ENCODE data around the gene ARHGAP26. TPM values are rescaled to one million over a fixed set of nuclear protein-coding genes. Genes with fewer than 3 reads are reported as not detected.

ARHGAP26 gene
- total RNA-seq, 4 donors from 2014 or later, result 61.0 to 76.7 (median 61.2) TPM

DNA sequence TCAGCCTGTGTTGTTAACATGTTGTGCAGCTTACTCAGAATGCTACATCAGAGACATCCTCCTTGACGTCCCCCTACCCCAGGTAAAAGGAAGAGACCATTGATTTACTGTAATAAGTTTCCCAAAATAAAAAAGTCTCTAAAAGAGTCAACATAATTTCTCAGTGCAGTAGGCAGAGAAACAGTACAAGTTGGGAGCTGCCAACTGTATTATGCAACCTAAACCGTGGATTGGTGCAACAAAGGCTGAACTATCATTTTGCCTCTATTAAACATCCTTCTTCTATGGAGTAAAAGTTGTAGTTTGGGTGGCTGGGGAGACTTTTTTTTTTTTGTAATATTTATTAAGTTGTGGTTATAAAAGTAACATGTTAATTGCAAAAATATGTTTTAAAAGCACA is 425.3 kb downstream of the ARHGAP26 start:
- DNase-seq, result no peak
- TF ChIP-seq POLR2A (IDR thresholded peaks at IDR 0.05) (no peak), POLR2AphosphoS5 (IDR thresholded peaks at IDR 0.05) (no peak)
- TF ChIP-seq, protein P1, sequence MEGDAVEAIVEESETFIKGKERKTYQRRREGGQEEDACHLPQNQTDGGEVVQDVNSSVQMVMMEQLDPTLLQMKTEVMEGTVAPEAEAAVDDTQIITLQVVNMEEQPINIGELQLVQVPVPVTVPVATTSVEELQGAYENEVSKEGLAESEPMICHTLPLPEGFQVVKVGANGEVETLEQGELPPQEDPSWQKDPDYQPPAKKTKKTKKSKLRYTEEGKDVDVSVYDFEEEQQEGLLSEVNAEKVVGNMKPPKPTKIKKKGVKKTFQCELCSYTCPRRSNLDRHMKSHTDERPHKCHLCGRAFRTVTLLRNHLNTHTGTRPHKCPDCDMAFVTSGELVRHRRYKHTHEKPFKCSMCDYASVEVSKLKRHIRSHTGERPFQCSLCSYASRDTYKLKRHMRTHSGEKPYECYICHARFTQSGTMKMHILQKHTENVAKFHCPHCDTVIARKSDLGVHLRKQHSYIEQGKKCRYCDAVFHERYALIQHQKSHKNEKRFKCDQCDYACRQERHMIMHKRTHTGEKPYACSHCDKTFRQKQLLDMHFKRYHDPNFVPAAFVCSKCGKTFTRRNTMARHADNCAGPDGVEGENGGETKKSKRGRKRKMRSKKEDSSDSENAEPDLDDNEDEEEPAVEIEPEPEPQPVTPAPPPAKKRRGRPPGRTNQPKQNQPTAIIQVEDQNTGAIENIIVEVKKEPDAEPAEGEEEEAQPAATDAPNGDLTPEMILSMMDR (IDR thresholded peaks at IDR 0.05), result no peak
- Histone ChIP-seq H3K4me3 (no peak overlapping the region), H3K27ac (no peak overlapping the region), H3K36me3 (no peaks in the 10 kb centered on the region), H3K4me1 (peaks cover 0 to 4% (median 0%) of the 10 kb centered on the region in 4 donors), H3K9me3 (no peaks in the 10 kb centered on the region), H3K27me3 (no peaks in the 10 kb centered on the region)
- 50 to 61% methylated on average over 2 of the region's 2 CpGs for WGBS, 2 donors (ENCODE audit: low coverage in 1 of 2)
- intact Hi-C loops (cut with DNase I; ENCODE audit: low total_unique reads) (no loop called here), in situ Hi-C loops (cut with MboI; ENCODE audit: low pct_ligation_motif_present in 1 of 4, low pct_unique_long_range_greater_than_20kb in 1 of 4, low sequenced_read_pairs in 3 of 4) (no loop called here)

DNA sequence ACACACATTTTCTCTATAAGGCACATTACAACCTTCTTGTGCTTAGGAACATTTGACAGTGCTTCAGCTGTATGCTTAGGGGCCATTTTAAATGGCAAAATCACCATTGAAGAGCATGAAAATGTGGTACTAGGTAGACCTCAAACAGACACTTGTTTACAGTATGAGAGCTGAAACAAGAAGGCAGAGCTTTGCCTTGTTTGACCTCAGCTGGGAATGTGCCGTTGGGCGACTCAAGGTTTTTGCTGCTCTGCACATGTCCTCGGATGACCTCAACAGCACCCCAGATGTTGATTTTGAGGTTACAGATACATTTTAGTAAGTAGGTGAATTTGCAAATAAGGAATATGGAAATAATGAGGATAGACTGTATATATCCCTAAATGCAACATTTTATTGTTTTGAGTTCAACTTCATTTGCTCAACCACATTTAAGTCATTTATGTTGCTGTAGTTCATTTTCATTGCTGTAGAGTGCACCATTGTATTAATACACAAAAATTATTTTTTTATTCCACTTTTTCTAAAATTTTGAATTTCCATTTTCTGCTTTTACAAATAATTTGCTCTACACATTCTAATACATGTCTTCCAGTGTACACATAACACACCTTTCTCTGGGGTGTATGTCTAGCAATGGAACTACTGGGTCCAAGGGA is 426.6 kb downstream of the ARHGAP26 start:
- H3K27ac ChIP-seq, result no peak overlapping the region
- 81 to 100% methylated on average over 3 of the region's 3 CpGs for WGBS, 2 donors (ENCODE audit: low coverage in 1 of 2)
- H3K4me1 ChIP-seq, result peaks cover 0 to 4% (median 0%) of the 10 kb centered on the region in 4 donors
- DNase-seq, result no peak
- intact Hi-C loops (cut with DNase I; ENCODE audit: low total_unique reads), result no loop called here
- in situ Hi-C loops (cut with MboI; ENCODE audit: low pct_ligation_motif_present in 1 of 4, low pct_unique_long_range_greater_than_20kb in 1 of 4, low sequenced_read_pairs in 3 of 4), result no loop called here
- no peak for TF ChIP-seq POLR2AphosphoS5 (IDR thresholded peaks at IDR 0.05)
- TF ChIP-seq EP300 (IDR thresholded peaks at IDR 0.05; ENCODE audit: low read depth), result no peak
- TF ChIP-seq POLR2A (IDR thresholded peaks at IDR 0.05), result no peak
- TF ChIP-seq, protein P1 (IDR thresholded peaks at IDR 0.05), result no peak
- no peaks in the 10 kb centered on the region for H3K36me3 ChIP-seq
- no peaks in the 10 kb centered on the region for H3K9me3 ChIP-seq
- no peak overlapping the region for H3K4me3 ChIP-seq
- no peaks in the 10 kb centered on the region for H3K27me3 ChIP-seq

DNA sequence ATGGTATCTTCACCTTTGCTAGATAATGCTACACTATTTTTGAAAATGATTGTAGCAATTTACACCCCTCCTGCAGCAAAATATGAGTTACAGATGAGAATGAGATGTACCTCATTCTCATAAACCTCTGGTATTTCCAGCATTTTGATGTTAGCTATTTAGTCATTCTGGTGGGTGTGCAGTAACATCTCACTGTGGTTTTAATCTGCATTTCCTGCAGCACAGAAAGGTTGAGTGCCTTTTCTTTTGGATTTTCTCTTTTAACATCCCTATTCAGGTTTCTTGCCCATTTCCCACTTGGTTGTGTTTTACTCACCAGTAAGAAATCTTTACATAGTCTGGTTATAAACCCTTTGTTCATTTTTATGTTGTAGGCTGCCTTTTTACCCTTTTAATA is 427.1 kb downstream of the ARHGAP26 start:
- Histone ChIP-seq H3K27ac (no peak overlapping the region), H3K36me3 (no peaks in the 10 kb centered on the region), H3K4me1 (peaks cover 0 to 4% (median 0%) of the 10 kb centered on the region in 4 donors), H3K4me3 (no peak overlapping the region), H3K27me3 (no peaks in the 10 kb centered on the region), H3K9me3 (no peaks in the 10 kb centered on the region)
- no peak for DNase-seq
- intact Hi-C loops (cut with DNase I; ENCODE audit: low total_unique reads) (no loop called here), in situ Hi-C loops (cut with MboI; ENCODE audit: low pct_ligation_motif_present in 1 of 4, low pct_unique_long_range_greater_than_20kb in 1 of 4, low sequenced_read_pairs in 3 of 4) (no loop called here)
- TF ChIP-seq EP300 (IDR thresholded peaks at IDR 0.05; ENCODE audit: low read depth) (no peak), POLR2A (IDR thresholded peaks at IDR 0.05) (no peak), POLR2AphosphoS5 (IDR thresholded peaks at IDR 0.05) (no peak)
- TF ChIP-seq, protein P1 (IDR thresholded peaks at IDR 0.05), result no peak

DNA sequence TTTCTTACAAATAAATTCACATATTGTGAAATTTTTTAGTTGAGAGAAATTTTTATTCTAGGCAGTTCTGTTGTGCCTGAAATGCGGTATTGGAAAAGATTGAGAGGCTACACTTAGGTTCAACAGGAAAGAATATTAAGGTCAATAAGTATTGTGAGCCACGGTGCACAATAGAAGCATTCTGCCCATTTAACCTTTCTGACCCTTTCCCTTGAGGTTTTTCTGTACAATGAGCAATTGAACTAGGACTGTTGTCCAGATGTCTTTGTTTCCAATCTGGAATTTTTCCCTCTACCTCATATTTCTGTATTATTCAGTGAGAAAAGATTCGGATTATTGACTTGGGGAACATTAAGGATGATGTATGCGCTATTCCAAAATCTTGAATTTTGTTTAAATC is 428.2 kb downstream of the ARHGAP26 start:
- H3K27ac ChIP-seq, result no peak overlapping the region
- intact Hi-C loops (cut with DNase I; ENCODE audit: low total_unique reads), result no loop called here
- H3K4me3 ChIP-seq, result no peak overlapping the region
- no peaks in the 10 kb centered on the region for H3K27me3 ChIP-seq
- TF ChIP-seq EP300 (IDR thresholded peaks at IDR 0.05; ENCODE audit: low read depth) (no peak), POLR2AphosphoS5 (IDR thresholded peaks at IDR 0.05) (no peak), POLR2A (IDR thresholded peaks at IDR 0.05) (no peak)
- TF ChIP-seq, protein P1 (IDR thresholded peaks at IDR 0.05), result no peak
- H3K36me3 ChIP-seq, result no peaks in the 10 kb centered on the region
- 87 to 100% methylated on average over 1 to 4 of the region's 4 CpGs for WGBS, 2 donors (ENCODE audit: low coverage in 1 of 2)
- H3K9me3 ChIP-seq, result no peaks in the 10 kb centered on the region
- DNase-seq, result no peak
- peaks cover 0 to 4% (median 0%) of the 10 kb centered on the region in 4 donors for H3K4me1 ChIP-seq
- in situ Hi-C loops (cut with MboI; ENCODE audit: low pct_ligation_motif_present in 1 of 4, low pct_unique_long_range_greater_than_20kb in 1 of 4, low sequenced_read_pairs in 3 of 4), result no loop called here
